Measurements from ENCODE around the gene KCNK4.
"Not testable (repeated sequence)": the region's sequence is repeated elsewhere in the genome, so short reads cannot be mapped to it uniquely, and the experiment has no call there.

Gene KCNK4

DNA sequence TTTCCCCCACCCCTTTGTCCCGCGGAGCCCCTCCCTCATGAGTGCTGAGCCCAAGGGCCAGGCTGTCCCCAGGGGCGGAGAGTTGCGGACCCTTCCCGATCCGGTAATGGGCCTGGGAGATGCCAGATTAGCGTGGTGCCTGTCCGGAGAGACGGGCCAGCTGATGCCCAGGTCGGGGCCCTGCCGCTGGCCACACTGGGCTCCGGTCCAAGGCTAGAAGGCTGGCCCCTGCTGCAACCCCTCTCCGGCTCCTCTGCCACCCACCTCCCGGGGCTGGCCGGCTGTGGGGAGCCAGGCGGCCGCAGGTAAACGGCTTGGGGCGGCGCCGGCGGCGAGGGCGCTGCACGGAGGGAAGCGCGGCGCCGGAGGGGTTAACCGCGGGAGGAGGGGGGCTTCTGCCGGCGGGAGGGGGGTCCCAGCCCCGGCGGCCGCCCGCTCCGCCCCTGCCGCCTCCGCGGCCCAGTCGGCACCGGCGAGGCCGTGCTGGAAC, at the start of gene KCNK4:
Gene KCNK4, plus strand, starts transcription at position 41 of the 490 bp plus-strand sequence. CDS start 1,717 bp downstream, outside the sequence.
- no peak for DNase-seq

GRCh38 chr11:64241491-64242374, 49.4 kb upstream of the KCNK4 start:
- DNase-seq = no peak

DNA sequence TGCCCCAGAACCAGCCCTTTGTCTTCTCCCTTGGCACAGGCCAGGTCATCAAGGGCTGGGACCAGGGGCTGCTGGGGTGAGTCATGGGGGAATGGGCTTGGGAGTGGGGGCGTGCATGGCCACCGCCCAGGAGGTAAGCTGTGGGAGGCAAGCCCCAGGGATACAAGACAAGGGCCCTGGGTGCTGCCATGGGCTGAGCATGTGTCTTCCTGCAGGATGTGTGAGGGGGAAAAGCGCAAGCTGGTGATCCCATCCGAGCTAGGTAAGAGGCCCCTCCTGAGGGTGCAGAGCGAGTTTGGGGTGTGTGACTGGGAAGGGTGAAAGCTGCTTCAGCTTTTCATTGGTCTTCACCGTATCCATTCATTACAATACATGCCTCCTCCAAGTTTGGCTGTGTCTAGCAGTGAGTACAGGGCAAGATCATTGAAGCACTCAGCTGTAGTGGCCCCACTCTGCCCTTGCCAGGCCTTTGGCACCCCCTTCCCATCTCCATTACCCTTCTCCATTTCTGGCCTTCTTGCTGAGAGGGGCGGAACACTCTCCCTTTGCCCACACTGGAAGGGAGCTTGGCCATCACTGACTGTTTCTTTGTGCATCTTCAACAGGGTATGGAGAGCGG, 47.8 kb upstream of the KCNK4 start:
- no peak for DNase-seq

- DNase-seq = no peak
Observed at GRCh38 chr11:64244107-64244506, 47.0 kb upstream of the KCNK4 start.

DNA sequence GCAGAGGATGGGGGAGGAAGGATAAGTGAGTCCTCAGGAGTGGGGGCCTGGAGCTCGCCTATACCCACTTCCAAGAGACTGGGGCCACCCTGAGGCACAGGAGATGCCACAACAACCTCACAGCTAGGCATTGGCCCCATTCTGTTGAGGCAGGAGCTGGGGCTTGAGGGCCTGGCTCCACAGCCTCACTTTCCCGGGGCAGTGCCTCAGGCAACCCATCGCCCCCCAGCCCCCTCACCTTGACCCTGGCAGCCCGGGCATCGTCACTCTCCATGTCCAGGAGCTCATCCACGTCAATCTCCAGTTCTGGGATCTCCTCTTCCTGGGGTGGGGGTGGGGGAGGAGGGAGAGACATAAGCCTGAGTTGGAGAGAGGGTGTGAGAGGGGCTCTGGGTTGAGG, 46.1 kb upstream of the KCNK4 start:
- DNase-seq = no peak

DNA sequence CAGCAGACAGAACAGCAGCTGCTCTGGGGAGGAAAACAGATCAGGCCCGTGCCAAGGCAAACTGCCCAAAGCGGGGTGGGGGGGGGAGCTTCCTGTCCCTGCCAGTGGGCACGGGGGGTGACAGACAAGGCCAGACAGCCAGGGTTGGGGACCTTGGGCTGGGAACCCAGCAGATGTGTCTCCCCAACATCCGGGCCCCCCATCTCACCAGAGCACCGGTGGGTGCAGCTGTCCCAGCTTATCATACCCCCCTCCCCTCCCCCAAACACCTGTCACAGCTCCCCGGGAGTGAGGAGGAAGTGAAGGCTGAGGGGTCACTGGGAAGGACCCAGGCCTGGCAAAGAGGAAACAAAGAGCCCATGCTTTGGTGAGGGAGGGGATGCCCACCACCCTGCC, 45.7 kb upstream of the KCNK4 start:
- DNase-seq = no peak

DNA sequence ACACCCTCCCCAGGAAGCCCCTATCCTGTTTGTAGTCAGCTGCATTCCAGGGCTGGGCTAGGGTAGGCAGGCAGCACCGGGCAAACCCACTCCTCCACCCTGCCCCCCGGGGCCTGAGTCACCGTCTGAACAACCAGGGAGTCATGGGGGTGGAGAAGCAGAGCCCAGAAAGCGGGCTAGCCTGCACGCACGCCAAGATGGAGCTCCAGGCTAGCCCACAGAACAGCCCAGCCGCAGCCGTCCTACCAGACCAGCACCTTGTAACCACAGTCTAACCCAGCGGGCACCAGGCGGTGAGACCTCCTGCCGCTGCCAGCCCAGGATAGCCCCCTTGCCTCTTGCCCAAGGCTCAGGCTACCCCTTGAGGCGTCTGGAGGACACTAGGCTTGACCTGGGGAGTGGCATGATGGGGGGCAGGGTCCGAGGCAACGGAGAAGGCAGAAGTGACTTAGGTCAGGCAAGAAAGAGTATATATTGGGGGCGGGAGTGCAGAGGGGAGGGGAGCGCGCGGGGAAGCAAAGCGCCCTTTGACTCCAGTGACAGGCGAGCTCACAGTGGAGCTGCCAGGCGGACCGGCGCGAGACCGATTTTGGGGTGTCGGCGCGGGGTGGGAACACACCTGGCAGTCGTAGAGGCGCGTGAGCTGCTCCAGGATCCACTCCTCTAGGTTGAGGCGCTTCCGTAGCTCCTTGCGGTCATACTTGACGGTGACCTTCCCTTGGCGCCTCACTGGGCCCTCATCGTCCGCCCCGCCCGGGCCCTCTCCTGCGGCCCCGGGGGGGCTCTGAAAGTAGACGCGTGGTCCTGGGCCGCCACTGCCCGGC, 45.1 kb upstream of the KCNK4 start:
- peak; percentile 81 for DNase-seq

DNA sequence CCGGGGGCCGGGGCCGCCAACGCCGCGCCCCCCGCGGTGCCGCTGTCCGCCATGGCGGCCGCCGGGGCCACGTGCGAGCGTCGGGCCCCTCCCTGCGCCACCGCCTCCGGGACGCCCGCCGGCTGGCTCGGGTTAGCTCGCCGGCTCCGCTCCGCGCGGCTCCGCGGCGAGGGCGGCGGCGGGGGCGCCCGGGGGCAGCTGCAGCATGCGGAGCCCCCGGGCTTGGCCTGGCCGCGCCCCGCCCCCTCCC, 44.6 kb upstream of the KCNK4 start:
- not testable (repeated sequence) for DNase-seq

DNA sequence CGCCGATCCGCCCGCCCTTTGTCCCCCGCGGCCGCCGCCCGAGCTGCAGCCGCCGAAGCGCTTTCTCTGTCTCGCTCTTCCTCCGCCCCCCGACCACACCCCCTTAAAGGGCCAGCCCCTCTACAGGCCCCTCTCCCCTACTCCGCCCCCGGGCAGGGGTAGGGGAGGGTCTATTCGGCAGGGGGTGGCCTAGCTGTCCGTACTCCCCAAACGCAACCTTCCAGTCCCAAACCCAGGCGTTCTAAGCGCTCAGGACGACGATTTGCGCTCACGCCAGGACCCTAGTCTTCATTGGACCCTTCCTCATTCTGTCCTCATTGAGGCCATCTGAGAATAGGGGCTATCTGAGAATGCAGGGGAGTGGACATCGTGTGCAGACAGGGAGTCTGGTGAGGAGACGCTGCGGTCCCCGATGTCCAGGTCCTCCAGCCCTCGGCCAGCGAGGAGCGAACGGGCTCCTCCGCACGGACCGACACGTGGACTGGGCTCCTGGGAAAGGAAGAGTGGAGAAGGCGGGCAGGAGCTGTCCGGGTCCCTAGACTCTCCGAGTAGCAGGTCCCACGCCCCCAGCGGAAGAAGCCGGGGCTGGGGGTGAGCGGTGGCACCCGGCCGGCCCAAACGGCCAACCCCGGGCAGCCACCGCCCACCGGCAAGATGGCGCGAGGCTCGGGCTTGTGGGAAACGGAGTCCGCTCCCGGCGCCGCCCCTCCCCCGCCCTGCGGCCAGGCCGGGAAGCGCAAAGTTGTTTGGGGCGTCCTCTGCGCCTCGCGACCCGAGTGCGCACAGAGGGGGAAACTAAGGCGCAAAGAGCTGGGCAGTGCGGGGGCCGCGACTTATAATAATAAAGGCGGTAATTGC, 44.0 kb upstream of the KCNK4 start, which contains the start of gene PPP1R14B:
Gene PPP1R14B, minus strand, starts transcription at position 73 of the 858 bp plus-strand sequence. CDS start 270 bp downstream, outside the sequence.
- DNase-seq = peak; percentile 81

DNA sequence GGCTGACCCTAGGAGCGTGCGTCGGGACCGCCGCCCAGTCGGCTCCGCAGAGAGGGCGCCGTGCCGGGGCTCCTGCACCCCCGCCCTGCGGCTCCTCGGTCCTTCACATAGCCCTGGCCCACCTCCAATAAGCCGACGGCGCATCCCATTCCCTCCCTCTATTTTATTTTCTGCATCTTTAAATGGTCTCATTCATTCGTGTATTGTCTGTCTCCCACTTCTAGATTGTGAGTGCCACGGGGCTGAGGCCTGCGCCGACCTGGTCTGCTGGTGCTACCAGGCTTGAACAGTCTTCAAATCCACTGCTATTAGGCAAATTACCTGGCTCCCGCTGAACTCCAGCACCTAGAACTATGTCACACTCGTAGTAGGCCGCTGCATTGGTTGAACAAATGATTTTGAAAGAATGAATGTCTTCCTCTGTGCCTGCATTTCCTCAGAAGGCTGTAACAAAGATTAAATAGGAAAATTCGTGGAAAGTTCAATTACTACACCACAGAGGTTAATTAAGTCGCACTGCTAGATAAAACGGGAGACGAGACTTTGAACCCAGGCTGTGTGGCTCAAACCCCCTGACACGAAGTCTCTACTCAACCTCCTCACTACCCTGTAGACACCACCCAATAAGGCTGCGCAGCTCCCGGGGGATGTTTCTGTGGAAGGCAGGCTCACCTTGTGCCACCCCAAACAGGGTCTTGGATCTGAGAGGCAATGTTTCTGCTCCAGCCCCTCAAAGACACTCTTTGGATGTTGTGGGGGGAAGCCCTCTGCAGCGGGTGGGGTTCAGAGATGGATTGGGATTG, 43.2 kb upstream of the KCNK4 start:
- DNase-seq = no peak

DNA sequence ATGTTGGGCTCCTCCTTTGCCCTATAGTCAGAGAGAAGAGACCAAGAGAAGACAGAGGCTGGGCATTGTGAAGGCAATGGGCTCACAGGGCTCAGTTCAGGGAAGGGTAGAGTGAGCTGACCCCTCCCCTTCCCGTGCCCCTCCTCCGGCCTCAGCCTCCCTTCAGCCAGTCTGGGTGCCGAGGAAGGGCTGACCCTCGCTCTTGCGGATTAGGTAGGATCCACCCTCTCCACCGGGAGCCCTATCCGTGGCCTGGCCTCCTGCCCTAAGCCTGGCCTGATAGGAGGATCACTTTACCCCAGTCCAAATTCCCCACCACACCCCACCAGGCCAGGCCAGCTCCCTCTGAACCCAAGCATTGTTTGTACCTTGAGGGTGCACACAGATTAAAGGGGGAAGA, 42.5 kb upstream of the KCNK4 start:
- no peak for DNase-seq

DNA sequence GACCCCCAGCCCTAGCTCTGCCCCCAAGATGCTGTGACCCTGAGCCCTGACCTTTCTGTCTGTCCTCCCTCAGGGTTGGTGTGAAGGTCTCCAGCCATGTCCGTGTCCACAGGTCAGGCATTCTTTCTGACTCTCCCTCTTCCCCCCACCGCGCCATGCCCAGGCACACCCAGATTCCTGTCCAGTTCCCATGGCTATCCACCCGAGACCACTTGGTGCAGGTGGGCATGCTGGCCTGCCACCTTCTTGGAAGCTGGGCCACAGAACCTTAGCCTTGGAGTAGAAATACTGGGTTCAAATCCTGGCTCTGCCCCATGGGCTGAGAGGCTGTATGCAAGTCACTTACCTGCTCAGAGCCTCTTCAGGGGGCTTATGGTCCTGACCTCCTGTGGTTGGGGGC, 42.1 kb upstream of the KCNK4 start:
- no peak for DNase-seq

GRCh38 chr11:64249563-64250414, 41.3 kb upstream of the KCNK4 start:
- DNase-seq = no peak

- no peak for DNase-seq
Observed at GRCh38 chr11:64250415-64251015, 40.6 kb upstream of the KCNK4 start.

DNA sequence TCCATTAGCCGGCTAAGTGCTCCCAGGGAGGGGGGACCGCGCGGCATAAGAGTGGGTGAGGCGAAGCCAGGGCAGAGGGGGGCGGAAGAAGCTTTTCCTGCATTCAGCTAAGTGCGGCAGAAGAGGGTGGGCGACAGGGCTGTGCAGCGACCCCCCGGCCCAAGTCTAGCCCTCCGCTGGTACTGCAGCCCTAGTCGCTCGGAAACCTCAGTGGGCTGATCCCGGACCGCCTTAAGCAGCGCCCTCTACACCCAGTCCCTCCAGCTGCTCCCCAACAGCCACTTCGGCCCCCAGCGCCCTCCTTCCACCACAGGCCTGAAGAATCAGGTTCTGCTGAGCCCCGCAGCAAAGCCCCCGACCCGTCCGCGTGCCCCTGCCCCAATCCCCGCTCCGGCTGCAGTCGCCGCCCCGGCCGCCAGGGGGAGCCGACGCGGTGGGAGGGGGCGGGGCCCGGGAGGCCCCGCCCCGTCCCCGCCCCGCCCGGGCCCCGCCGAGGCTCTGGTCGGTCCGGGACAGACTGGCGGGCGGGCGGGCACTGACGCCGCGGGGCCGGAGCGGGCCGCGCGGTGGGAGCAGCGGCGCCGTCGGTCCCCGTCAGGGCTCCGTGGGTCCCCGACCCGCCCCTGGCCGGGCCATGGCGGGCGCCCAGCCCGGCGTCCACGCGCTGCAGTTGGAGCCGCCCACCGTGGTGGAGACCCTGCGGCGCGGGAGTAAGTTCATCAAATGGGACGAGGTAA, 39.9 kb upstream of the KCNK4 start, which contains the start of gene PLCB3:
Gene PLCB3, plus strand, starts transcription at position 515 of the 737 bp plus-strand sequence. Its CDS starts 120 bp downstream, at position 635.
- DNase-seq = peak; percentile 86

DNA sequence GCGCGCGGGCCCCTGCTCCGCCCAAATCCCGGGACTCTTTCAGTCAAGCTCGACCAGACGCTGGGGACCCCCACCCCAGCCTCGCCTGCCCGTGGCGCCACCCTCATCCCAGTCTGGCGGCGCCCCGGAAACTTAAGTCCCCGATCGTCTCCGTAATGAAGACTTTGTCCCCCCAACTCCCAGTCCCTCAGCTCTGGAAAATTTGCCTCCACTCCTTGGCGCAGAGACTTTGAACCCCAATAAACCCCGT, 39.4 kb upstream of the KCNK4 start:
- no peak for DNase-seq

DNA sequence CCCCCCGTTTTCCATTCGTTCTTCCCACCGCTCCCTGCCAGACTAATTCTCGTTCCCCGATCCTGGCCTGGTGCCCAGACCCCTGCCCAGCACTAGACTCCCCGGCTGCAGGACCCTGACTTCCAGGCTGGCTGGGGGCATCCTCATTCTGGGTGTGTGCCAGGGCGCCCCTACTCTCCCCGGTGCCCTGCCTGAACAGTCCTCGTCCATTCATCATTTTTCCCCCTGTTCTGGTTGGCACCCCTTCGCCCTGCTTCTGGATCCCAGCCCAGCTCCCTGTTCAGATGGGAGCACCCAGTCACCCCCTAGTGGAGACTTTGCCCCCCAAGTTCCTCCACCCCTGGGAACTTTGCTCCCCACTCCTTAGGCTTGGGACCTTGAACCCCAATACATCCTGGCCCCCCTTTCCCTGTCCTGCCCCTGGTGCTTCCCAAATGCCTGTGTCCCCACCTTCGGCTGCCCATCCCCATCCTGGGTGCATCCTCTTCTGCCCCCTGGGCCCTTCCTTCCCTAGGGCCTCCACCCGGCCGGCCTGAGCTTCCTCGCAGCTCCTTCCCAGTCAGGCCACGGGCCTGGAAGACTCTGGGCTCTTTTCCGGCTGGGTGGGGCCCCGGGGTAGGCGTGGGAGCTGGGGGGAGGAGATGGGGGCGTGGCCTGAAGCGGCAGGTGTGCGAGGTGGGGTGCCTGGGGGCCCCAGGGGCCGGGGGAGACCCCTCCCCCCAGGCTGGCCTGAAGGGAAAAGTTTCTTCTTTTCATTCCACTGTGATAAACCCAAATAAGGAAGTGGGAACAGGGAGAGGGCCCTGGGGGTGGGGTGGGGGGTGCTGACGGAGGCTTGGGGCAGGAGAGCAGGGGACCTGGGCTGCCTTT, 38.9 kb upstream of the KCNK4 start:
- DNase-seq = peak; percentile 61

DNA sequence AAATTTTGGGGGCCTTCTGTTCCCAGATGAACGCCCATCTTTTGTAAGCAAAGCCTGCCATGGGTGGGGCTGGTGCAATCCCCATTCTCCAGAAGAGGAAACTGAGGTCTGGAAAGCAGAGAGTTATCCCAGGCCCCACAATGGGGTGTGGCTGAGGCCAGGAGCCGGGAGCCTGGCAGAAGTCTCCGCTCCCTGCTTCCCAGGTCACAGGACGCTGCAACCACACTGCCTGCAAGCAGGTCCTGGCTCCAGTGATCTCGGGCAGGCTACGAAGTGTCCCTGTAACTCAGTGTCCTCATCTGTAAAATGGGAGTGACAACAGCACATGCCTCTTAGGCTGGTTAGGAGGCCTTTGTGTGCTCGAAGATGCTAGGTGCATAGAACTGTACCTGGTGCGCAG, 38.1 kb upstream of the KCNK4 start:
- no peak for DNase-seq

DNA sequence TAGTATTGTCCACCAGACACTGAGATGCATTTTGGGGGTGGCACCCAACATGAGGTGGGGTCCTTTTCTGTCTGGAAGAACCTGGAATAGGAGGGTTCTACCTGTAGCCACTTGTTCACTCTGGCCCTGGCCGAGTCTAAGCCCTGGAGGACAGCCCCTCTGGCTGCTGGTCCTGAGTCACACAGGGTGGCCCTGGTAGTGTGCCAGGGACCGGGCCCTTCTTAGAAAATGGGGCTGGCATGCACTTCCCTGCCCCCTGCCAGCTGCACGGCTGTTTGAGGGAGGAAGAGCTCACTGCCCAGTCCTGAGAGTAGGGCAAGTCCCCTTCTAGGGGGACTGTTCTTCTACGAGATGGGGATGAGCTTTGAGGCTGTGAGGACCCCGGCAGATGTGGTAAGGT, 37.6 kb upstream of the KCNK4 start:
- no peak for DNase-seq
